ENCODE results near the gene PNPLA3.

The PNPLA3 gene

GRCh38 chr22:43923631-43924464 lies at the start of gene PNPLA3:
PNPLA3 (plus strand) TSS chr22:43923805; CDS start chr22:43923912, 107 bp downstream.
- Mint-ChIP-seq H3K9me3 (no peaks in the 10 kb centered on the region), H3K27ac (no peak within 1 kb of the TSS), H3K36me3 (ENCODE audit: low read depth) (no peaks in the 10 kb centered on the region), H3K4me3 (peak within 1 kb of the TSS; percentile 74), H3K4me1 (peaks cover 6% of the 10 kb centered on the region), H3K27me3 (peaks cover 23% of the 10 kb centered on the region)
- ATAC-seq = peak; percentile 79
- peak; percentile 85 for DNase-seq

DNA sequence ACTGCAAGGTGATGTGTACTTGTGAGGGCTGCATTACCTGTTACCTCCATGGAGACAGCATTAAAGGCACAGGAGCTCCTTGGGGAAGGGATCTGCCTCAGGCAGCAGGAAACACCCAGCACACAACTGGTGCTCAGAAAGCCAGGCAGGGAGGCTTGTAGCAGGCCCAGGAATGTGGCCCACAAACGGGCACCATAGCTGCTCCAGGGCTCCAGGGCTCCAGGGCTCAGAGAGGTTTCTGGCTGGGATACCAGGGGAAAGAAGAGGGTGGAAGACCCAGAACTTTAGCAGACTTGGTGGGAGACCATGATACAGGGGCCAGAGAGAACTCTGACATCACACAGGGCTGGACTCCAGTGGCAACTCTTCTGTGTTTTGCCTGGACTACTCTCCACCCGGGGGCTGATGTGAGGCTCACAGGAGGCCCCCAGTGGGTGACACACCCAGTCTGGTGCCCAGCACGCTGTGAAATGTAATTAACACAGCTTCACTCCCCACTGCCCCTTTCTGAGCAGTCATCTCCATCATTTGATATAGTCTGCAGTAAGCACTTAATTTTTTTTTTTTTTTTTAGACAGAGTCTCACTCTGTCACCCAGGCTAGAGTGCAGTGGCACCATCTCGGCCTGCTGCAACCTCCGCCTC lies 46.6 kb upstream of the PNPLA3 start:
- no peaks in the 10 kb centered on the region for H3K4me1 Mint-ChIP-seq
- no peaks in the 10 kb centered on the region for H3K9me3 Mint-ChIP-seq
- H3K27ac Mint-ChIP-seq = no peak overlapping the region
- ATAC-seq (no peak), DNase-seq (no peak)
- H3K4me3 Mint-ChIP-seq = no peak overlapping the region
- H3K36me3 Mint-ChIP-seq (ENCODE audit: low read depth) = no peaks in the 10 kb centered on the region
- H3K27me3 Mint-ChIP-seq = peaks cover 15% of the 10 kb centered on the region

- Mint-ChIP-seq H3K36me3 (ENCODE audit: low read depth) (no peaks in the 10 kb centered on the region), H3K4me1 (no peaks in the 10 kb centered on the region), H3K4me3 (no peak overlapping the region), H3K27ac (no peak overlapping the region), H3K9me3 (no peaks in the 10 kb centered on the region), H3K27me3 (peaks cover 15% of the 10 kb centered on the region)
- ATAC-seq = no peak
- DNase-seq = no peak
Observed at GRCh38 chr22:43878079-43878795, 45.4 kb upstream of the PNPLA3 start.

DNA sequence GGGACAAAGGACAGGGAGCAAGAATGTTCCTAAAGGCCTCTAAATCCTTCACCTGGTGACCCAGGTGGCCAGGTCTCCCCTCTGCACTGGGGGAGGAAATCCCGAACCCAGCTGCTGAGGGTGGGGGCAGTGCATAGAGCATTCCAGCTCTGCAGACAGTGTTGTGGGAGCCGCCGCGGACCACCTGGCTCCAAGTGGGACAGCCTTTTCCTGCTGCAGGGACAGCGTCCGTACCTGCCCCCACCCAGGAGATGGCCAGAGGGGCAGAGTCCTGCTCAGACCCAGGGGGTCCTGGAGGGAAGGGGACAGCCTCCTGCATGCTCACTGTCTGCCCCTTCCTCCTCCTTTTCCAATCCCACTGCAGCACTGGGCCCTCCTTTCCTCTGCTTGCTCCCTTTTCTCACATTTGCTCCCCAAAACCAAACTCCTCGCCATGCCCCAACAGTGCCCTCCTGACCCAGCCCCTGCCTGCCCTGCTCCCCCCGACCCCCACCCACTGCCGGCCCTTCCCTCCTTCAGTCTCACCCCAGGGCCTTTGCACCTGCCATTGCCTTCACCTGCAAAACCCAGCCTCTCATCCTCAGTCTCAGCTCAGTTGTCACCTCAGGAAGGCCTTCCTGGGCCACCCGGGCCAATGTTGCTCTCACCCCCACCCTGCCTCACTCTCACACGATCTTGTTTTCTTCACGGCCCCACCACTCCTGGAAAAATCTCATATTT lies 44.6 kb upstream of the PNPLA3 start:
- no peaks in the 10 kb centered on the region for H3K4me1 Mint-ChIP-seq
- H3K9me3 Mint-ChIP-seq = no peaks in the 10 kb centered on the region
- H3K27ac Mint-ChIP-seq = no peak overlapping the region
- ATAC-seq (no peak), DNase-seq (no peak)
- H3K4me3 Mint-ChIP-seq = no peak overlapping the region
- H3K36me3 Mint-ChIP-seq (ENCODE audit: low read depth) = no peaks in the 10 kb centered on the region
- peaks cover 10% of the 10 kb centered on the region for H3K27me3 Mint-ChIP-seq

DNA sequence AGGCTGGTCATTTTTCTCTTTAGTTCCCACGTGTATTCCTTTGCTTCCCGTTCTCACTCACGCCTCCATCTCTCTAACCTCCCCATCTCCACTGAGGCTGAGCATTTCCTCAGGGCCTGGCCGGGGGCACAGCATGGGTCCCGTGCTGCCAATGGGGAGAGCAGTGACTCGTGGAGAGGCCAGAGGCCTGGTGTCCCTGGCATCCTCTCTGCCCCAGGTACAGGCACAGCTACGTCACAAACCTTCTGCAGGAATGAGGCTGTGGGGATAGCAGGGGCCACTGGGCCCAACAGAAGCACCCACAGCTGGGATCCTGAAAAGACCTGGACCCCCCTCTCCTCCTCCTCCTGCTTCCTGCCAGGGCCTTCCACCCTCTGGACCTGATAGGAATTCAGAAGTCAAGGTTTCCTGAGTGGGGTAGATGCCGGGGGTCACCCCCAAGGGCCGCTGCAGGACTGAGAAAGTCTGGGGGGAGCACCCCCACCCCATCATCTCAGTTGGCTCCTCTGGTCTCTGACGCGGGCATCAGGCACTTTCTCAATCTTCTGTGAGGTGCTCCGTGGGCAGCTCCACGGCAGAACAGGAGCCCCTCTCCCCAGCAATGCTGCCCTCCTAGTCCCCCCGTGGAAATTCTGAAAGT lies 43.6 kb upstream of the PNPLA3 start:
- H3K4me3 Mint-ChIP-seq = no peak overlapping the region
- H3K27ac Mint-ChIP-seq = no peak overlapping the region
- no peaks in the 10 kb centered on the region for H3K36me3 Mint-ChIP-seq (ENCODE audit: low read depth)
- peaks cover 5% of the 10 kb centered on the region for H3K27me3 Mint-ChIP-seq
- no peaks in the 10 kb centered on the region for H3K4me1 Mint-ChIP-seq
- DNase-seq = no peak
- ATAC-seq = no peak
- no peaks in the 10 kb centered on the region for H3K9me3 Mint-ChIP-seq

DNA sequence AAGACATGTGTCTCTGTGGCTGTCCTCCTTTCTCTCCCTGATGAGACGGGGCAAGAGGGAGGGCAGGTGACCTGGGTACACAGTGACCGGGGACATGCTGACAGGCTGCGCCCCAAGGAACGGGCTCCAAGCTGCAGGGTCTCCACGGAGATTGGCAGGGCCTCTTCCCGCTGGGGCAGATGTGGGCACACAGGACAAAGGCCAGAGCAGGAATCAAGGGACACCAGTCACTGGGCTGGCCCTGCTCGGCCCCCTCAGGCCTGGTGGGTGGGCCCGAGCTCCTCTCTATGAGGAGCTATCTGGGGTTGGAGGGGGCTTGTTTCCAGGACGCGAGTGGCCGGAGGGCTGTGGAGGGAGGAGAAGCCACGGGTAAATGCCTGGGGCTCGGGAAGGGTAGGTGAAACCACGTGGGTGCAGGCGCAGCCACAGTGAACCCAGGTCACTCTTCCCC lies 43.0 kb upstream of the PNPLA3 start:
- H3K27ac Mint-ChIP-seq = no peak overlapping the region
- H3K9me3 Mint-ChIP-seq = no peaks in the 10 kb centered on the region
- H3K4me1 Mint-ChIP-seq = no peaks in the 10 kb centered on the region
- ATAC-seq = no peak
- no peaks in the 10 kb centered on the region for H3K36me3 Mint-ChIP-seq (ENCODE audit: low read depth)
- H3K4me3 Mint-ChIP-seq = no peak overlapping the region
- DNase-seq = no peak
- H3K27me3 Mint-ChIP-seq = peaks cover 8% of the 10 kb centered on the region

DNA sequence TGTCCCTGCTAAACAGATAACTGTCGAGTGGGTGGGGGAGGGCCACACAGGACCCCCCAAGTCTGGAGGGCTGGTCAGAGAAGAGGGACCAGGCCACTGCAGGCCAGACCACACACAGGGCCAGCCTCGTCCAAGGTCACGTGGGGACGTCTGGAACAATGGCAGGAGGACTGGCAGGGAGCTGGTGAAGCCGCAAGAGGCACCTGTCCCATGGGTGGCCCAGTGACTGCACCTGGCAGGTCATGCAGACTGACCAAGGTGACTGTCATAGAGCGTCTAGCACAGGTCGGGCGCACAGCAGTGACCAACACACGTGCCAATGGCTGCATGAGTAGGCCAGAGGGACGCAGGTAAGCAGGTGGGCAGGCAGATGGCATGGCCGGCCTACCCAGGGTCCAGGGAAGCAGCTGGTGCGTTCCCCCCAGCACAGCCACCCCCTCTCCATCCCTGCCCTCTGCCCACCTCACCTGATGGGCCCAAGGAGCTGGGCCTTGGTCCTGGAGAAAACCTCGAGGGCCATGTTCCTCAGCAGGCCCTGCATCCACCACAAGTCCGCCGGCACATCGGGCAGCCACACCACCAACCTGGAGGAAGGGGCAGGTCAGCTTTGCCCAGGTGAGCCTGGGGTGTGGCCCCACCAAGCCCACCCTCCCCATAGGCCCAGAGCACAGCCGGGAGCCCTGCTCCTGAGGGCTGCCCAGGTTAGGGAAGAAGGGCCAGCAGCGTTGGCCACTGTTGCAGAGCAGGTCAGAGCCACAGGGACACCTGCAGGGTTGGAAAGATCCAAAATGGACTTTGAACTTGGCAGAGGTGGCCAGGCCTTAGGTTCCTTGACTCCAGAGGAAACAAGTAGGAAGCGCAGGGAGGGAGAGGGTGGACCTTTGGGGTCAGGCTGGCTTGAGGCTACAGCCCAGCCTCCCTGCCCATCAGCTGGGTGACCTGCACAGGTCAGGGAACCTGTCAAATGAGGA lies 42.2 kb upstream of the PNPLA3 start:
- Mint-ChIP-seq H3K27ac (no peak overlapping the region), H3K36me3 (ENCODE audit: low read depth) (no peaks in the 10 kb centered on the region), H3K9me3 (no peaks in the 10 kb centered on the region), H3K4me1 (no peaks in the 10 kb centered on the region), H3K27me3 (peaks cover 11% of the 10 kb centered on the region), H3K4me3 (no peak overlapping the region)
- DNase-seq = no peak
- ATAC-seq = no peak

- ATAC-seq (no peak), DNase-seq (no peak)
- Mint-ChIP-seq H3K36me3 (ENCODE audit: low read depth) (no peaks in the 10 kb centered on the region), H3K4me3 (no peak overlapping the region), H3K4me1 (no peaks in the 10 kb centered on the region), H3K27me3 (peaks cover 18% of the 10 kb centered on the region), H3K27ac (no peak overlapping the region), H3K9me3 (no peaks in the 10 kb centered on the region)
Observed at GRCh38 chr22:43882122-43882767, 41.4 kb upstream of the PNPLA3 start.

GRCh38 chr22:43883012-43883661 lies 40.5 kb upstream of the PNPLA3 start:
- H3K4me1 Mint-ChIP-seq = no peaks in the 10 kb centered on the region
- no peak overlapping the region for H3K4me3 Mint-ChIP-seq
- DNase-seq = peak; percentile 60
- H3K27ac Mint-ChIP-seq = no peak overlapping the region
- H3K36me3 Mint-ChIP-seq (ENCODE audit: low read depth) = no peaks in the 10 kb centered on the region
- ATAC-seq = peak; percentile 51
- H3K9me3 Mint-ChIP-seq = no peaks in the 10 kb centered on the region
- H3K27me3 Mint-ChIP-seq = peaks cover 20% of the 10 kb centered on the region

- H3K36me3 Mint-ChIP-seq (ENCODE audit: low read depth) = no peaks in the 10 kb centered on the region
- DNase-seq (no peak), ATAC-seq (no peak)
- no peaks in the 10 kb centered on the region for H3K4me1 Mint-ChIP-seq
- H3K4me3 Mint-ChIP-seq = no peak overlapping the region
- H3K27me3 Mint-ChIP-seq = peaks cover 21% of the 10 kb centered on the region
- H3K9me3 Mint-ChIP-seq = no peaks in the 10 kb centered on the region
- H3K27ac Mint-ChIP-seq = no peak overlapping the region
Observed at GRCh38 chr22:43883719-43884415, 39.7 kb upstream of the PNPLA3 start.

GRCh38 chr22:43884600-43885318 lies 38.8 kb upstream of the PNPLA3 start:
- Mint-ChIP-seq H3K27ac (no peak overlapping the region), H3K27me3 (peaks cover 25% of the 10 kb centered on the region), H3K36me3 (ENCODE audit: low read depth) (no peaks in the 10 kb centered on the region), H3K9me3 (no peaks in the 10 kb centered on the region), H3K4me1 (no peaks in the 10 kb centered on the region), H3K4me3 (no peak overlapping the region)
- no peak for ATAC-seq
- DNase-seq = peak; percentile 71
